Measurements from ENCODE around the gene RARRES2. TPM values are rescaled to one million over a fixed set of nuclear protein-coding genes. Genes with fewer than 3 reads are reported as not detected.

The RARRES2 gene
- total RNA-seq, 2 donors from 2014 or later = 86.7 to 122 TPM

DNA sequence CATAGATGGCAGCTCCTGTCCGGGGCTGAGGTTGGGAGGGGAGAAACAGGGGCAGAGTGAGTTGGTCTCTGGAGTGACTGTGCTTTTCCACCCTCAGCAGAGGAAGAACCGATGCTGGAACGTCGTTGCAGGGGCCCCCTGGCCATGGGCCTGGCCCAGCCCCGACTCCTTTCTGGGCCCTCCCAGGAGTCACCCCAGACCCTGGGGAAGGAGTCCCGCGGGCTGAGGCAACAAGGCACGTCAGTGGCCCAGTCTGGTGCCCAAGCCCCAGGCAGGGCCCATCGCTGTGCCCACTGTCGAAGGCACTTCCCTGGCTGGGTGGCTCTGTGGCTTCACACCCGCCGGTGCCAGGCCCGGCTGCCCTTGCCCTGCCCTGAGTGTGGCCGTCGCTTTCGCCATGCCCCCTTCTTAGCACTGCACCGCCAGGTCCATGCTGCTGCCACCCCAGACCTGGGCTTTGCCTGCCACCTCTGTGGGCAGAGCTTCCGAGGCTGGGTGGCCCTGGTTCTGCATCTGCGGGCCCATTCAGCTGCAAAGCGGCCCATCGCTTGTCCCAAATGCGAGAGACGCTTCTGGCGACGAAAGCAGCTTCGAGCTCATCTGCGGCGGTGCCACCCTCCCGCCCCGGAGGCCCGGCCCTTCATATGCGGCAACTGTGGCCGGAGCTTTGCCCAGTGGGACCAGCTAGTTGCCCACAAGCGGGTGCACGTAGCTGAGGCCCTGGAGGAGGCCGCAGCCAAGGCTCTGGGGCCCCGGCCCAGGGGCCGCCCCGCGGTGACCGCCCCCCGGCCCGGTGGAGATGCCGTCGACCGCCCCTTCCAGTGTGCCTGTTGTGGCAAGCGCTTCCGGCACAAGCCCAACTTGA lies 29.9 kb upstream of the RARRES2 start:
- peak overlapping the region; percentile 20 for H3K4me3 ChIP-seq
- no peaks in the 10 kb centered on the region for H3K27me3 ChIP-seq
- TF ChIP-seq, protein P1, sequence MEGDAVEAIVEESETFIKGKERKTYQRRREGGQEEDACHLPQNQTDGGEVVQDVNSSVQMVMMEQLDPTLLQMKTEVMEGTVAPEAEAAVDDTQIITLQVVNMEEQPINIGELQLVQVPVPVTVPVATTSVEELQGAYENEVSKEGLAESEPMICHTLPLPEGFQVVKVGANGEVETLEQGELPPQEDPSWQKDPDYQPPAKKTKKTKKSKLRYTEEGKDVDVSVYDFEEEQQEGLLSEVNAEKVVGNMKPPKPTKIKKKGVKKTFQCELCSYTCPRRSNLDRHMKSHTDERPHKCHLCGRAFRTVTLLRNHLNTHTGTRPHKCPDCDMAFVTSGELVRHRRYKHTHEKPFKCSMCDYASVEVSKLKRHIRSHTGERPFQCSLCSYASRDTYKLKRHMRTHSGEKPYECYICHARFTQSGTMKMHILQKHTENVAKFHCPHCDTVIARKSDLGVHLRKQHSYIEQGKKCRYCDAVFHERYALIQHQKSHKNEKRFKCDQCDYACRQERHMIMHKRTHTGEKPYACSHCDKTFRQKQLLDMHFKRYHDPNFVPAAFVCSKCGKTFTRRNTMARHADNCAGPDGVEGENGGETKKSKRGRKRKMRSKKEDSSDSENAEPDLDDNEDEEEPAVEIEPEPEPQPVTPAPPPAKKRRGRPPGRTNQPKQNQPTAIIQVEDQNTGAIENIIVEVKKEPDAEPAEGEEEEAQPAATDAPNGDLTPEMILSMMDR (IDR thresholded peaks at IDR 0.05) = no peak
- H3K4me1 ChIP-seq = peaks cover 13% of the 10 kb centered on the region
- no peaks in the 10 kb centered on the region for H3K9me3 ChIP-seq
- H3K9ac ChIP-seq (ENCODE audit: low read depth in 2 of 2, low read length in 2 of 2) = peak overlapping the region; percentile 57 to 99
- intact Hi-C loops (cut with DNase I) = loop anchor here (5.0 kb wide), 1 partner anchor 44 kb away; no protein-coding TSS in a partner anchor
- no peaks in the 10 kb centered on the region for H3K36me3 ChIP-seq
- no peak for DNase-seq
- H3K27ac ChIP-seq = peak overlapping the region; percentile 97

DNA sequence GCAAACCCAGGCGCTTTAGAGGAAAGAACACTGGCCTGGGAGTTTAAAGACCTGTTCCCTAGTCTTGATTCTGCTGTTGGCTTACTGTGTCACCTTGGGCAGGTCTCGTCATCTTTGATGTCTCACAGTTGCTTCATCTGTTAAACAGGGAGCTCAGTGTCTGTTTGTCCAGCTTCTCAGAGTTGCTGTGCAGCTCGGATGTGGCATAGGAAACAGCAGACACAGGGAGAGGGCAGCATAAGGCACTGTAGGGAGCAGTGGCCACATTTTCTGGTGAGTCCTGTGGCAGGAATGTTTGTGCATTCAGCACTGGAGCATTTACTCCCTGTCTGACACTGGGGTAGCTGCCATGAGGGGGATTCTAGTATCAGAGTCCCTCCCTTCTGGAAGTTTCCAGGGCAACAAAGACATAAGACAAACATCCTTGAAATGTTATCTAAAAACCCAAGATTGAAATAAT lies 29.2 kb upstream of the RARRES2 start:
- no peak for DNase-seq
- peak overlapping the region; percentile 14 to 99 for H3K9ac ChIP-seq (ENCODE audit: low read depth in 2 of 2, low read length in 2 of 2)
- peak overlapping the region; percentile 97 for H3K27ac ChIP-seq
- no peaks in the 10 kb centered on the region for H3K27me3 ChIP-seq
- intact Hi-C loops (cut with DNase I) = loop anchor here (5.0 kb wide), 1 partner anchor 43 kb away; no protein-coding TSS in a partner anchor
- no peaks in the 10 kb centered on the region for H3K36me3 ChIP-seq
- peak overlapping the region; percentile 65 for H3K4me3 ChIP-seq
- H3K9me3 ChIP-seq = no peaks in the 10 kb centered on the region
- peaks cover 11% of the 10 kb centered on the region for H3K4me1 ChIP-seq
- TF ChIP-seq, protein P1 (IDR thresholded peaks at IDR 0.05) = no peak

DNA sequence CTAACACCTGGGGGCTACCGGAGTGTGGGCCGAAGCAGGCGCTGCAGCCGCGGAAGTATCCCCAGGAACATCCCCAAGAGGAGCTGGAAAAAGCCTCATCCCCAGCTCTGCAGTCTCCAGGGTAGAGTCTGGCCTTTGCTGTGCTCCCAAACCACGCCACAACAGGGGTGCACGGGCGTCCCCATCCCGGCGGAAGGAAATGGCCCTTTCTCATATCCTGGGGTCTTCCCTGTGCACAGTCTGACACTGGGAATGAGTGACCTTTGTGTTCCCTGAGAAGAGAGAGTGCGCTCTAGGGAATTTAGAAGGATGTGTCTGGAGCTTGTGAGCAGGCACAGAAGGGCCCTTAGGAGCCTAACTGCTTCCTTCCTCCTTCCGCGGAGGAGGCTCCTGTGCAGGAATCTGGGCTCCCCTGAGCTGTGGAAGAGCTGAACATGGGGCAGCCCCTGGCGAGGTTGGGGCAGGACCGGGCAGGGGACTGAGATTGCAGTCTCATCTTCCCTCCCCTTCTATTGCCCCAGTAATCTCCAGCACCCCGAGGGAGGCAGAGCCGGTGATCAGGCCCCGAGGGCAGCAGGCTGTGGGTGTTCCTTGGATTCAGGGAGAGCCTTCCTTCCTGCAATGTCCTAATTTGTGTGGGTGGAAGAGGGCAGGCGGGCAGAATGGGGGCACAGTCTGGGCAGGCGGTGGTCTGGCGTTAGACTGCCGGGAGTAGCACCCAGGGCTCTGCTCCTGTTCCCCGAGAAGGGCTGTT lies 28.5 kb upstream of the RARRES2 start:
- H3K27me3 ChIP-seq = no peaks in the 10 kb centered on the region
- intact Hi-C loops (cut with DNase I) = loop anchor here (5.0 kb wide), 1 partner anchor 43 kb away; no protein-coding TSS in a partner anchor
- H3K36me3 ChIP-seq = no peaks in the 10 kb centered on the region
- peak overlapping the region; percentile 97 for H3K27ac ChIP-seq
- no peaks in the 10 kb centered on the region for H3K9me3 ChIP-seq
- no peak for DNase-seq
- H3K4me3 ChIP-seq = peak overlapping the region; percentile 65
- peak overlapping the region; percentile 93 to 99 for H3K9ac ChIP-seq (ENCODE audit: low read depth in 2 of 2, low read length in 2 of 2)
- peaks cover 11% of the 10 kb centered on the region for H3K4me1 ChIP-seq
- TF ChIP-seq, protein P1 (IDR thresholded peaks at IDR 0.05) = no peak

DNA sequence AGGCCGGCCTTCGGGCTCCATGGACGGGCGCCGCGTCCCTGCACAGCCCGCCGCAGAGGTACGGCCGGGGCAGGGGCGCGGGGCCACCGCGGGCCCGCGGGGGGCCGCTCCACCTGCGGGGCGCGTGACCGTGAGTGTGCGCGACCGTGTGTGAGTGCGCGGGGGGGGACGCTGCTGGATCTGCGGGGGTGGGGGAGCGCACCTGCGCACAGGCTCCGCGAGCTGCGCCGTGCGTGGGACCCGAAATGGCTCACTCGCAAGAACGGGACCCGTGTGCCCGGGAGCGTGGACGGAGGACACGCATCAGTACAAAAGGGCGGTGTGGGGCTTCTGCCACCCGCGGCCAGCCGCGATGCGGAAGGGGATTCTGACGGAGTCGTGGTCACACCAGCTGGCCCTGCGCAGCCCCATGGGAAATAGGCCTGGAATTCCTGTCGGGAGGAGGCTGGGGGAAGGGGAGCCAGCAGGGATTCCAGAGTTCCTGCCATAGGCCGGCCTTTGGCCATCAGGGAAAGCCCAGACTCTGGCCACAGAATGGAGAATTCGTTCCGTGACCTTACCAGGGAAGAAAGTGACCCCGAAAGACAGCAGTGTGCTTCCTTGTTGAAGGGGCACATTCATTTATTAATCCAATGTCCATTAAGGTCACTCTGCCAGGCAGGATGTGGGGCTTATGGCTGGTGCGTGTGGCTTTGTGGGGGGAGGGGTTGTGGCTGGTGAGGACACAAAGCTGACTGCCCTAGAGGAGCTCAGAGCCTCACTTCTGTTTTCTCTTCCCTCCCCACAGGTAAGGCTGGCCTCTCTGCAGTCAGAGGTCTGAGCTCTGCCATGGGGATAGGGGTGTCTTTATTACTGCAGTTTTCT lies 27.7 kb upstream of the RARRES2 start:
- TF ChIP-seq, protein P1 (IDR thresholded peaks at IDR 0.05) = no peak
- Histone ChIP-seq H3K9me3 (no peaks in the 10 kb centered on the region), H3K9ac (ENCODE audit: low read depth in 2 of 2, low read length in 2 of 2) (peak overlapping the region; percentile 93 to 99), H3K27ac (peak overlapping the region; percentile 97), H3K36me3 (no peaks in the 10 kb centered on the region), H3K4me1 (peaks cover 11% of the 10 kb centered on the region), H3K27me3 (no peaks in the 10 kb centered on the region), H3K4me3 (peak overlapping the region; percentile 65)
- DNase-seq = peak; percentile 67
- intact Hi-C loops (cut with DNase I) = no loop called here
